AG04450 (cell line): Measurements from ENCODE around the gene PAX5. TPM values are rescaled to one million over a fixed set of nuclear protein-coding genes. Genes with fewer than 3 reads are reported as not detected.
"Not testable (repeated sequence)": the region's sequence is repeated elsewhere in the genome, so short reads cannot be mapped to it uniquely, and the experiment has no call there.

Experiments used
- CTCF ChIA-PET: fragments of 300-600, 350-600 bp; formaldehyde crosslinking; extraction: SDS; loops from one replicate; lab custom pipeline; 2022; ENCODE audit warnings: antibody characterized with exemption, inconsistent platforms; lab: Charles Lee
- POLR2A ChIA-PET: fragments of 350-600 bp; formaldehyde crosslinking; extraction: SDS; loops from one replicate; lab custom pipeline; 2021; ENCODE audit warnings: antibody characterized with exemption, inconsistent platforms; lab: Yijun Ruan, JAX
- DNase-seq: peaks from one replicate; pipeline ENCODE4 v3.0.0-alpha.2; 2011; ENCODE audit warnings: low read depth, low spot score
- H3K27ac ChIP-seq: one replicate; pipeline ENCODE4 v1.5.1; 2012; ENCODE audit warnings: low read depth, low read length, control low read depth
- H3K27me3 ChIP-seq: one replicate; pipeline ENCODE4 v1.6.0; 2012; ENCODE audit warnings: low read length; ENCODE audit not compliant: control insufficient read depth, insufficient read depth
- H3K4me3 ChIP-seq: 2 replicates; pipeline ENCODE4 v1.5.1; 2011; ENCODE audit warnings: mild to moderate bottlenecking, low read depth, low read length, control low read depth
- H3K9me3 ChIP-seq: 2 replicates; pipeline ENCODE4 v1.5.1; 2012; ENCODE audit warnings: low read length; ENCODE audit not compliant: control insufficient read depth, insufficient read depth
- polyA plus RNA-seq: library from polyadenylated mRNA; depleted of rRNA; stranded (reverse); fragments of >200 nt; gene quantifications from 2 replicates; pipeline ENCODE4 v1.2.3, GENCODE V29; 2011
- TF ChIP-seq, protein P1 (sequence below): IDR thresholded peaks from 2 replicates; pipeline ENCODE4 v1.5.1; 2011; ENCODE audit warnings: low read depth, low read length, control low read depth, inconsistent platforms

The PAX5 gene
- polyA plus RNA-seq, 1 experiment, result not detected

GRCh38 chr9:37060833-37061232, 26.8 kb upstream of the PAX5 start:
- no peak overlapping the region for H3K27ac ChIP-seq
- TF ChIP-seq, protein P1, sequence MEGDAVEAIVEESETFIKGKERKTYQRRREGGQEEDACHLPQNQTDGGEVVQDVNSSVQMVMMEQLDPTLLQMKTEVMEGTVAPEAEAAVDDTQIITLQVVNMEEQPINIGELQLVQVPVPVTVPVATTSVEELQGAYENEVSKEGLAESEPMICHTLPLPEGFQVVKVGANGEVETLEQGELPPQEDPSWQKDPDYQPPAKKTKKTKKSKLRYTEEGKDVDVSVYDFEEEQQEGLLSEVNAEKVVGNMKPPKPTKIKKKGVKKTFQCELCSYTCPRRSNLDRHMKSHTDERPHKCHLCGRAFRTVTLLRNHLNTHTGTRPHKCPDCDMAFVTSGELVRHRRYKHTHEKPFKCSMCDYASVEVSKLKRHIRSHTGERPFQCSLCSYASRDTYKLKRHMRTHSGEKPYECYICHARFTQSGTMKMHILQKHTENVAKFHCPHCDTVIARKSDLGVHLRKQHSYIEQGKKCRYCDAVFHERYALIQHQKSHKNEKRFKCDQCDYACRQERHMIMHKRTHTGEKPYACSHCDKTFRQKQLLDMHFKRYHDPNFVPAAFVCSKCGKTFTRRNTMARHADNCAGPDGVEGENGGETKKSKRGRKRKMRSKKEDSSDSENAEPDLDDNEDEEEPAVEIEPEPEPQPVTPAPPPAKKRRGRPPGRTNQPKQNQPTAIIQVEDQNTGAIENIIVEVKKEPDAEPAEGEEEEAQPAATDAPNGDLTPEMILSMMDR, result no peak
- ChIA-PET POLR2A (interaction anchor here (0.7 kb wide), 2 partner anchors 59 to 223 kb away, joined by 3 to 4 read pairs; no protein-coding TSS in a partner anchor), CTCF (no interaction called here)
- DNase-seq, result no peak
- H3K9me3 ChIP-seq, result no peaks in the 10 kb centered on the region
- peaks cover 20% of the 10 kb centered on the region for H3K27me3 ChIP-seq
- no peak overlapping the region for H3K4me3 ChIP-seq

DNA sequence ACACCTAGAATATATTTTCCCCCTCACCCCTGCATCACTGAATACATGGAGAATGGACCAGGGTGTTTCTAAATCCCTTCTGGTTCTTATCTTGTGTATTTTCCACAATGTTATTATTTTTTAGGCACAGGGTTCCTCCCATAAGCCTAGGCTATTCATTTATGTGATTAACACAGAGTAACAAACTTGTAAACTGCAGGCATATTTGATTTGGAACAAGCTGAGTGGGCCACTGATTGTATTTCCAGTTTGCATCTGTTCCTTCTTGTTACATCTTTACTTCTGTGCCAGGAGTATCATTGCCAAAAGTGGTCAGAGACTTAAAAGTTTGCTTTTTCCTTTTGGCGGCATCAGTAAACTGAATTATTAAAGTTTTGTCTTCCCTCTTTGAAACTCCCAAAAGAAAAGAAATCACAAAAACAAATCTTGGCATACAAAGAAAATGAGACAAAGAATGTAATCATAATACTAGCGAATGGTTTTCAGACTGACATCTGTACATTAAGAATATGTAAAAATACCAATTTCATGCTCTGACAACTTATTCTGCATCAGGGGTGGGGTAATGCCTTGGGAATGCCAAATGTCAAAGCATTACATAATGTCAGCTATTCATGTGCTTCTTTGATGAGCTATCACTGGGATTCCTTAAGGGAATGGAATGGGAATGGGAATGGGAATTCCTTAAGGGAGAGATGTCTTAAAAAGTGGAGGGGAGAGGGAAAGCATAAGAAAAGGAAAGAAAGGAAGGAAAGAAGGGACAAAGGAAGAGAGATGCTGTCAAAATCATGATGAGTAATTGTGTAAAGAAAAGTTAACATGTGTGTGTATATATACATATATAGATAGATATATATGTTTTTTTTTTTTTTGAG, 22.2 kb upstream of the PAX5 start:
- H3K4me3 ChIP-seq, result no peak overlapping the region
- ChIA-PET CTCF (no interaction called here), POLR2A (no interaction called here)
- H3K27me3 ChIP-seq, result peaks cover 29% of the 10 kb centered on the region
- H3K27ac ChIP-seq, result no peak overlapping the region
- no peak for DNase-seq
- H3K9me3 ChIP-seq, result no peaks in the 10 kb centered on the region
- TF ChIP-seq, protein P1, result no peak

DNA sequence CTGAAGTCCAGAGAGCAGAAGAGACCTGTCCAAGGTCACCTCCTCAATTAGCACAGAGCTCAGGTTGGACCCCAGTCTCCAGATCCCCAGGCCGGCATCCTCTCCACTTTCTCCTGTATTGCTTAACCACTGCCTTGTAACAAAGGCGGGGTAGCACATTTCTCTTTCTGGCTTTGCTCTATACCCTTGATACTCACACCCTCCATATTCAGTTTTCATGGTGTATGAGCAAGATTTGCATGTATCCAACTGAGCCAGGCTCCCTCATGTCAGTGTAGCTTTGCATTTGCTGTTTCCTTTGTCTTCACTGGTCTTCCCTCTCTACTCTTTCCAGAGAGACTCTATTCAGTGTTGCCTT, 20.3 kb upstream of the PAX5 start:
- H3K9me3 ChIP-seq, CTCF ChIA-PET, POLR2A ChIA-PET, H3K4me3 ChIP-seq, H3K27ac ChIP-seq, DNase-seq: not testable (repeated sequence)
- peaks cover 36% of the 10 kb centered on the region for H3K27me3 ChIP-seq

GRCh38 chr9:37053684-37054362, 19.8 kb upstream of the PAX5 start:
- no peak for DNase-seq
- no peak overlapping the region for H3K27ac ChIP-seq
- ChIA-PET CTCF (no interaction called here), POLR2A (no interaction called here)
- H3K27me3 ChIP-seq, result peaks cover 39% of the 10 kb centered on the region
- TF ChIP-seq, protein P1, result no peak
- no peak overlapping the region for H3K4me3 ChIP-seq
- no peaks in the 10 kb centered on the region for H3K9me3 ChIP-seq

DNA sequence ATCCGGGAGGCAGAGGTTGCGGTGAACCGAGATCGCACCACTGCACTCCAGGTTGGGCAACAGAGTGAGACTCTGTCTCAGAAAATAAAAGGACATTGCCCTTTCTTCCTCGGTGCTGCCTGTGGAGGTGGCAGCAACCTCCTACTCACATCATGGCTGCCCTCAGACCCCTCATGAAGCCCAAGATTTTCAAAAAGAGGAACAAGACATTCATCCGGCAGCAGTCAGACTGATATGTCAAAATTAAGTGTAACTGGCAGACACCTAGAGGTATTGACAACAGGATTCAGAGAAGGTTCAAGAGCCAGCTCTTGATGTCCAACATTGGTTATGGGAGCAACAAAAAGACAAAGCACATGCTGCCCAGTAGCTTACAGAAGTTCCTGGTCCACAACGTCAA, 12.6 kb upstream of the PAX5 start:
- ChIA-PET CTCF (no interaction called here), POLR2A (no interaction called here)
- DNase-seq, result no peak
- no peak overlapping the region for H3K4me3 ChIP-seq
- H3K9me3 ChIP-seq, result no peaks in the 10 kb centered on the region
- TF ChIP-seq, protein P1, result no peak
- no peak overlapping the region for H3K27ac ChIP-seq
- peaks cover 51% of the 10 kb centered on the region for H3K27me3 ChIP-seq
